AG10803 (cell line): ENCODE results near the gene MAN2A1.

Experiments used
- DNase-seq: peaks from one replicate; pipeline ENCODE4 v3.0.0; 2010; ENCODE audit warnings: low read depth
- H3K4me3 ChIP-seq: 2 replicates; pipeline ENCODE4 v1.5.1; 2011; ENCODE audit warnings: mild to moderate bottlenecking, low read length, control low read depth
- CTCF ChIP-seq: conservative IDR thresholded peaks from 2 replicates; pipeline ENCODE4 v1.5.1; 2011; ENCODE audit warnings: mild to moderate bottlenecking, low read length, control low read depth, inconsistent platforms

Gene MAN2A1

GRCh38 chr5:109652096-109652495 is 37.6 kb upstream of the MAN2A1 start:
- DNase-seq = peak; percentile 57
- no peak overlapping the region for H3K4me3 ChIP-seq
- TF ChIP-seq CTCF = no peak

GRCh38 chr5:109653042-109653441 is 36.7 kb upstream of the MAN2A1 start:
- DNase-seq = no peak
- TF ChIP-seq CTCF = no peak
- H3K4me3 ChIP-seq = no peak overlapping the region

GRCh38 chr5:109653561-109654239 is 36.0 kb upstream of the MAN2A1 start:
- TF ChIP-seq CTCF = no peak
- no peak overlapping the region for H3K4me3 ChIP-seq
- no peak for DNase-seq

- H3K4me3 ChIP-seq = no peak overlapping the region
- TF ChIP-seq CTCF = no peak
- peak; percentile 12 for DNase-seq
Measured at GRCh38 chr5:109654455-109654854, 35.3 kb upstream of the MAN2A1 start.

GRCh38 chr5:109655841-109656240 is 33.9 kb upstream of the MAN2A1 start:
- no peak for DNase-seq
- H3K4me3 ChIP-seq = no peak overlapping the region
- TF ChIP-seq CTCF = no peak

- DNase-seq = peak; percentile 98
Measured at GRCh38 chr5:109656829-109657228, 32.9 kb upstream of the MAN2A1 start.

More at GRCh38 chr5:109656829-109657228, 32.9 kb upstream of the MAN2A1 start:
- no peak overlapping the region for H3K4me3 ChIP-seq
- TF ChIP-seq CTCF = no peak
